Brain pericyte (primary cell): ENCODE measurements around the gene RPS3A.
"Not testable (repeated sequence)": the region's sequence is repeated elsewhere in the genome, so short reads cannot be mapped to it uniquely, and the experiment has no call there.

Experiments
- DNase-seq: peaks from one replicate; pipeline ENCODE4 v3.0.0-alpha.2; 2012; ENCODE audit warnings: low read depth, low spot score

Gene RPS3A

GRCh38 chr4:151099229-151099975 lies at the start of gene RPS3A:
TSS of gene RPS3A (plus strand) at chr4:151099628. CDS start at chr4:151099653, 25 bp downstream.
- DNase-seq = peak; percentile 98

DNA sequence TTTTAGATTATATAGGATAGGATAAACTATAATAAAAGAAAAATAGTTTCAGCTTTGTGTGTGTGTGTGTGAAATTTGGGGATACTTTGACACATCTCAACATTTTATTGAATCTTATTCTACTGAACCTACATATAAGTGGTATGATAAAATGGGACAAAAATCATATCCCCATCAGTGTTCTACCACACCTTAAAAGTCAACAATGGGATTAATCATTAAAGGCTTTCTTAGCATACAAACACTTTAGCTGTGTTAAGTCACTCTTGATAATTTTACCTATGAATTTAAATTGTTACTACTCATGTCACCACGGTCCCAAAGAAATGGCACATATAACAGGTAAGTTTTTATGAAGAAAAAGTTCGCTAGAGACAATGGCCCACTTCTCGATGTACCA lies 46.6 kb upstream of the RPS3A start:
- no peak for DNase-seq

DNA sequence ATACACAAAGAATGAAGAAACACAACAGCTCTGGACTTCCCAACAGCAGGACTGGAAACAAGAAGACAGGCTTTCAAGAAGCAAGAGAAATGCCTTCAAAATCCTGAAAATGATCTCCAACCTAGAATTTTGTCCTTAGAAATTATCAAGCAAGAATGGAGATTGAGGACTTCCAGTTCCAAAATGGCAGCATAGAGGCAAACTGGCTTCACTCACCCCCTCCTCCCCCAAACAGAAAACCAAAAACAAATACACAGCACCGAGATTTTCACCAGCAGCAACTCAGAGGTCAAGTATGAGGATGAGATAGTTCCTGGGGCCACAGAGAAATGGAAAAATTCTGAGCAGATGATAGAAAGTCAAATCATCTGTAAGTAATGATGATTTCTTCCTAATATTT lies 43.9 kb upstream of the RPS3A start:
- no peak for DNase-seq

DNA sequence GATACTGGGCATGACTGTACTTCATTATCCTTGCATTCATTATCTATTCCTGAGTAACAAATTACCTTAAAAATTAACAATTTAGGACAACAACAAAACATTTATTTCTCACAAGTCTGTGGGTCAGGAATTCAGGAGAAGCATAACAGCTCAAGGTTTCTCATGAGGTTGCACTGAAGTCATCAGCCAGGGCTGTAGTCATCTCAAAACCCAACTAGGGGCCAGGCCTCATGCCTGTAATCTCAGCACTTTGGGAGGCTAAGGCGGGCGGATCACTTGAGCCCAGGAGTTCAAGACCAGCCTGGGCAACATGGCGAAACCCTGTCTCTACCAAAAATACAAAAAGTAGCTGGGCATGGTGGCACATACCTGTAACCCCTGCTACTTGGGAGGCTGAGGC lies 36.3 kb upstream of the RPS3A start:
- DNase-seq = not testable (repeated sequence)

GRCh38 chr4:151067316-151067970 lies 32.0 kb upstream of the RPS3A start:
- no peak for DNase-seq

DNA sequence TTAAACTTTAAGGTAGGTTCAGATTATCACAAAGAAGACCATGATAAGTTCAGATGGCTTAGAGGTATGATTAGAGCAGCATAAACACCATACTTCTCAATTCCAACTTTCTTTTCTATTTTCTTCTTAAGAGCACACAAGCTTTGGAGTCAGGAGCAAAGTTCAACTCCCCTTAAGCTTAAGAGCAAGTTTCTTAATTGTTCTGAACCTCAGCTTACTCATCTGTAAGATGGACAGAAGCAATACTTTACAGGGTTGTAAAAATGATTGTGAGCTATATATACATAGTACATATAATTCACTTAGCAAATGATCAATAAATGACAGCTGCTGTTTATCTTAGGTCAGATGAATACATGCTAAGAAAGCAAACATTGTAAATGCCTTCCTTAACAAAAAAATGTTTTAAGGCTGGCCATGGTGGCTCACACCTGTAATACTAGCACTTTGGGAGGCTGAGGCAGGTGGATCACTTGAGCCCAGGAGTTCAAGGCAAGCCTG lies 25.0 kb upstream of the RPS3A start:
- DNase-seq = no peak

- not testable (repeated sequence) for DNase-seq
Measured at GRCh38 chr4:151077978-151078377, 21.4 kb upstream of the RPS3A start.

DNA sequence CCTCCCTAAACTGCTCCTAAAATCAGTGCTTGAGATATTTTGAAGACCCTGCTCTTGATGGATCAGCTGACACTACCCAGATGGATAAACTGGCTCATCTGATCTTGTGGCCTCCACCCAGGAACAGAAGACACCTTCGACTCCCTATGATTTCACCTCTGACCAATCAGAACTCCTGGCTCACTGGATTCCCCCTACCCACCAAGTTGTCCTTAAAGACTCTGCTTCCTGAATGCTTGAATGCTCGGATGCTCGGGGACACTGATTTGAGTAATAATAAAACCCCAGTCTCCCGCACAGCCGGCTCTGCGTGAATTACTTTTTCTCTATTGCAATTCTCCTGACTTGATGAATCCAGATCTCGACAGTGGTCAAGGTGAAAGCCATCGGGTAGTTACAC lies 12.0 kb upstream of the RPS3A start:
- DNase-seq = no peak

DNA sequence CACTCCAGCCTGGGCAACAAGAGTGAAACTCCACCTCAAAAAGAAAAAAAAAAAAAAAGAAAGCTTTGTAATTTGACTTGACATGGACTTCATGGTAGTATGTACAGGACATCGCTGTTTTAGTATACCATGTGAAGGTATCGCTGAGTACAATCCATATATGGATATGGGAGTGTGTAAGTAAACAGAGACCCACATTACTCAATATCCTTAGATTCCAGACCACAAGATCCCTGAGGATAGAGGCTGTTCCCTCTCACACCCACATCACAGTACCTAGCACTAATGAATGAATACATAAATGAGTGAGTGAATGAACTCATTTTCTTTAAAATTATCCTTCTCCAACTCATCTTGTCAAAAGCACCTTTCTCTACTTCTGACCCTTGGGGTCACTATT lies 8.4 kb upstream of the RPS3A start:
- DNase-seq = no peak

- DNase-seq = no peak
Measured at GRCh38 chr4:151092488-151092887, 6.9 kb upstream of the RPS3A start.

- no peak for DNase-seq
Measured at GRCh38 chr4:151093203-151093602, 6.2 kb upstream of the RPS3A start.

DNA sequence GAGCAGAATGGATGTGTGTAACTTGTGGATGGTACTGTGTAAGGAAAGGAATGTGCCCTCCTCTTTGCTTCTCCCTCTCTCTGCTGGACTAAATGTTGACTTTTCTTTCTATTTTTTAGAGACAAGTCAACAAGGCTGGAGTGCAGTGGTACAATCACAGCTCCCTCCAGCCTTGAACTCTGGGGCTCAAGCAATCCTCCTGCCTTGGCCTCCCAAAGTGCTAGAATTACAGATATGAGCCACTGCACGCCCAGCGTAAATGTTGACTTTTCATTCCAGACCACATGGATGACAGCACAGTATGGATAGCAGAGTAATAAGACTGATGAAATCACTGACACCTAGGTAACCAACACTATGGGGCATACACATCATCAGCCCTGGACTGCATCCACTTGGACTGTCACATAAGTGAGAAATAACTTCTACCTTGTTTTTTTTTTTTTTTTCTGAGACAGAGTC lies 5.1 kb upstream of the RPS3A start:
- DNase-seq = no peak

DNA sequence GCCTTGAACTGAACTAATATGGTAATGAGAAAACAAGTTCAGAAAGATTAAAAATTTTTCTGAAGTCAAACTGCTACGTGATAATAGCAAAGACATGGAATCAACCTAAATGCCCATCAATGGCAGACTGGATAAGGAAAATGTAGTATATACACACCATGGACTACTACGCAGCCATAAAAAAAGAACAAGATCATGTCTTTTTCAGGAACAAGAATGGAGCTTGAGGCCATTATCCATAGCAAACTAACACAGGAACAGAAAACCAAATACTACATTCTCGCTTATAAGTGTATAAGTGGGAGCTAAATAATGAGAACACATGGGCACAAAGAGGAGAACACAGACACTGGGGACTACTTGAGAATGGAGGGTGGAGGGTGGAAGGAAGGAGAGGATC lies 4.3 kb upstream of the RPS3A start:
- no peak for DNase-seq

DNA sequence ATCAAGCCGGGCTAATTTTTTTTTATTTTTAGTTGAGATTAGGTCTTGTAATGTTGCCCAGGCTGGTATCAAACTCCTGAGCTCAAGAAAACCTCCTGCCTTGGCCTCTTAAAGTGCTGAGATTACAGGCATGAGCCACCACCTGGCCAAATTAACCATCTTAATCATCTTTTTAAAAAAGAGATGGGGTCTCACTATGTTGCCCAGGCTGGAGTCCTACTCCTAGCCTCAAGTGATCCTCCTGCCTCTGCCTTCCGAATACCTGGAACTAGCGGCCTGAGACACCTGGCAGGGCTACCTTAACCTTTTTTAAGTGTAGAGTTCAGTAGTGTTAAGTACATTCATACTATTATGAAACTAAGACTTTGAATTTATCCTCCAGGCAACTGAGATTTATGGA lies 1.7 kb upstream of the RPS3A start:
- DNase-seq = no peak

GRCh38 chr4:151098979-151099228 lies 524 bp upstream of the RPS3A start:
- no peak for DNase-seq

GRCh38 chr4:151099976-151100417 lies 569 bp downstream of the RPS3A start:
- no peak for DNase-seq

GRCh38 chr4:151100531-151100930 lies 1.1 kb downstream of the RPS3A start:
- DNase-seq = no peak

- DNase-seq = no peak
Measured at GRCh38 chr4:151103758-151104157, 4.3 kb downstream of the RPS3A start.

DNA sequence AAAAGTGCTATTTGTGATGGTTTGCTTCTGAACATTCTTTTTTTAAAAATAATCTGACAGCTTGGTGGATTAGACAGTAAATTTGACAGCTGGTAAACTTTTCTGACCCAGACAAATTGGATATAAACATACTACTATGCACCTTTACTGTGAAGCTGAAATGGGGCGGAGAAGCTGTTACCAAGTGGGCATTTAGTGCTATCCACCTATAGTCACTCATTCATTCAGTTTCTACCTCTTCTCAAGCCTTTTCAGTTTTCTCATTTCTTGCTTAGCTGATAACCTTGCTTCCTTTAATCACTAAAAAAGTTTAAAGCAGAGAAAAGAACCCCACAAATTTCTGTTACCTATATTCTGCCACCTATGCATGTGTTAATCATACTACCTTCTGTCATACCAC lies 5.2 kb downstream of the RPS3A start:
- DNase-seq = no peak

GRCh38 chr4:151105454-151106032 lies 6.1 kb downstream of the RPS3A start:
- DNase-seq = no peak

DNA sequence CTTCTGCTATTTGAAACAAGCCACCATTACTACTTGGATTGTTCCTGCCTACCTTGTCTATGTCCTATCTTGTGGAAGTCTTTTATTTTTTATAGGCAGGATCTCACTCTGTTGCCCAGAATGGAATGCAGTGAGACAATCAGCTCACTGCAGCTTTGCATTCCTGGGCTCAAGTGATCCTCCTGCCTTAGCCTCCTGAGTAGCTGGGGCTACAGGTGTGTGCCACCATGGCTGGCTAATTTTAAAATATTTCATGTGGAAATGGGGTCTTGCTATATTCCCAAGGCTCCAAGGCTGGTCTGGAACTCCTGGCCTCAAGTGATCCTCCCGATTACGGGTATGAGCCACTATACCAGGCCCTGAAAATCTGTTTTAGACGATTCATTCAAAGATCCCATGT lies 7.6 kb downstream of the RPS3A start:
- DNase-seq = no peak

- DNase-seq = no peak
Measured at GRCh38 chr4:151110236-151110635, 10.8 kb downstream of the RPS3A start.

- no peak for DNase-seq
Measured at GRCh38 chr4:151114338-151114737, 14.9 kb downstream of the RPS3A start.
